GM19395 (cell line): ENCODE measurements around the gene ADGRV1.

ENCODE experiments used
- ATAC-seq: cut with Tn5 transposase; IDR thresholded peaks from one replicate; pipeline ENCODE4 v1.9.1; 2021; ENCODE audit warnings: mild to moderate bottlenecking, moderate library complexity; ENCODE audit not compliant: unreplicated experiment

The ADGRV1 gene

GRCh38 chr5:91123291-91123690, 564.7 kb downstream of the ADGRV1 start:
- no peak for ATAC-seq

GRCh38 chr5:91123901-91124300, 565.3 kb downstream of the ADGRV1 start:
- ATAC-seq, result no peak

- no peak for ATAC-seq
Observed at GRCh38 chr5:91125916-91126315, 567.3 kb downstream of the ADGRV1 start.

- ATAC-seq, result no peak
Observed at GRCh38 chr5:91126448-91126847, 567.9 kb downstream of the ADGRV1 start.

GRCh38 chr5:91126888-91127287, 568.3 kb downstream of the ADGRV1 start:
- no peak for ATAC-seq

GRCh38 chr5:91127456-91128081, 569.0 kb downstream of the ADGRV1 start:
- ATAC-seq, result no peak

GRCh38 chr5:91128604-91129003, 570.0 kb downstream of the ADGRV1 start:
- ATAC-seq, result no peak

GRCh38 chr5:91129748-91130147, 571.2 kb downstream of the ADGRV1 start:
- ATAC-seq, result no peak

GRCh38 chr5:91130759-91131158, 572.2 kb downstream of the ADGRV1 start:
- no peak for ATAC-seq

- ATAC-seq, result no peak
Observed at GRCh38 chr5:91132550-91132949, 574.0 kb downstream of the ADGRV1 start.

- ATAC-seq, result no peak
Observed at GRCh38 chr5:91133183-91133582, 574.6 kb downstream of the ADGRV1 start.

GRCh38 chr5:91135475-91136248, 577.1 kb downstream of the ADGRV1 start:
- ATAC-seq, result no peak

GRCh38 chr5:91136271-91136670, 577.7 kb downstream of the ADGRV1 start:
- ATAC-seq, result no peak

GRCh38 chr5:91137647-91138046, 579.0 kb downstream of the ADGRV1 start:
- no peak for ATAC-seq

- ATAC-seq, result no peak
Observed at GRCh38 chr5:91139572-91140200, 581.1 kb downstream of the ADGRV1 start.

GRCh38 chr5:91140657-91141056, 582.1 kb downstream of the ADGRV1 start:
- no peak for ATAC-seq

- ATAC-seq, result no peak
Observed at GRCh38 chr5:91141642-91142041, 583.0 kb downstream of the ADGRV1 start.

- no peak for ATAC-seq
Observed at GRCh38 chr5:91142386-91142785, 583.8 kb downstream of the ADGRV1 start.

GRCh38 chr5:91142819-91143218, 584.2 kb downstream of the ADGRV1 start:
- ATAC-seq, result no peak

- ATAC-seq, result no peak
Observed at GRCh38 chr5:91143840-91144239, 585.2 kb downstream of the ADGRV1 start.

GRCh38 chr5:91144491-91145332, 586.1 kb downstream of the ADGRV1 start:
- no peak for ATAC-seq
